Stimulated activated CD4-positive, alpha-beta T cell treated with anti-CD3 and anti-CD28 coated beads, Interleukin-4, amount 100 ng/mL, for 4 hours (primary cell): ENCODE data around the gene TREML2.
"Not testable (repeated sequence)": the region's sequence is repeated elsewhere in the genome, so short reads cannot be mapped to it uniquely, and the experiment has no call there.

Source experiments
- DNase-seq, 2 experiments: peaks; one replicate each; pipeline ENCODE4 v3.0.0-alpha.2; 2020

Gene TREML2, protein sequence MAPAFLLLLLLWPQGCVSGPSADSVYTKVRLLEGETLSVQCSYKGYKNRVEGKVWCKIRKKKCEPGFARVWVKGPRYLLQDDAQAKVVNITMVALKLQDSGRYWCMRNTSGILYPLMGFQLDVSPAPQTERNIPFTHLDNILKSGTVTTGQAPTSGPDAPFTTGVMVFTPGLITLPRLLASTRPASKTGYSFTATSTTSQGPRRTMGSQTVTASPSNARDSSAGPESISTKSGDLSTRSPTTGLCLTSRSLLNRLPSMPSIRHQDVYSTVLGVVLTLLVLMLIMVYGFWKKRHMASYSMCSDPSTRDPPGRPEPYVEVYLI

DNA sequence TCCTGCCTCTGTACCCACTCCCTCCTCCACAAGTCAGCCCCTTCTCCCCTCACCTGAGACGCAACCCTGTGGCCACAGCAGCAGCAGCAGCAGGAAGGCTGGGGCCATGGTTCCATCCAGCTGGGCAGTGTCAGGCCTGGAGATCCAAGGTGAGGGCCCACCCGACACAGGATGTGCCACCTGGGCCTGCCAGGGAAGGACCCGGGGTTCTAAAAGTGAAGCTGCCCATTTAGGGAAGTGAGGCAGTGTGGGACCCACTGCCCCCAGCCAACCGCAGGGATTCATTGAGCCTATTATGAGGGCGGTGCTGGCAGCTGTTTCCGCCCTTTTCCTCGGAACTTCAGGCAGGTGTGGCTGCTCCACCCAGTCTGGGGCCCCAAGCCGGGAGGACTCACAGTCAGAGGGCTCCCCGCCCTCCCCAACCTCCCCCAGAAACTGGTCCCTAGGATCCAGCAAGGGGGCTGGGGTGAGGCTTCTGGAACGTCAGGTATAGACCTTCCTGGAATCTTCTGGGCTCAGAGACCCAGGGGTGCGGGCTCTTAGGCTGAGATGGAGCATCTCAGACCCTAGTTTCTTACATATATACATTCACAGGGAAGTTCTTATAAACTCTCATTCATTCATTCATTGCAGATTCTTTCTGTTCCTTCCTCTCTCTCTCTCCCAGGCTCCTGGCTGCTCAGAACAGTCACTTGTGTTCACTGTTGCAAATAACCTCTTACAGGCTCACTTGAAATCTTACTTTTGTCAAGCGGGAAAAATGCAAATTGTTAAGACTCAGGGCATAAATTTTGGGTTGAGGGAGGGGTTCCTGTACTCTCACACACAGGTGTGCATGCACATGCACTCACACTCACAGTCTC lies at the start of gene TREML2:
Gene TREML2, minus strand, starts transcription at position 249 of the 863 bp plus-strand sequence. Its CDS starts 141 bp downstream, at position 108.
- DNase-seq: peak in 1 of 2 experiments; percentile 44

DNA sequence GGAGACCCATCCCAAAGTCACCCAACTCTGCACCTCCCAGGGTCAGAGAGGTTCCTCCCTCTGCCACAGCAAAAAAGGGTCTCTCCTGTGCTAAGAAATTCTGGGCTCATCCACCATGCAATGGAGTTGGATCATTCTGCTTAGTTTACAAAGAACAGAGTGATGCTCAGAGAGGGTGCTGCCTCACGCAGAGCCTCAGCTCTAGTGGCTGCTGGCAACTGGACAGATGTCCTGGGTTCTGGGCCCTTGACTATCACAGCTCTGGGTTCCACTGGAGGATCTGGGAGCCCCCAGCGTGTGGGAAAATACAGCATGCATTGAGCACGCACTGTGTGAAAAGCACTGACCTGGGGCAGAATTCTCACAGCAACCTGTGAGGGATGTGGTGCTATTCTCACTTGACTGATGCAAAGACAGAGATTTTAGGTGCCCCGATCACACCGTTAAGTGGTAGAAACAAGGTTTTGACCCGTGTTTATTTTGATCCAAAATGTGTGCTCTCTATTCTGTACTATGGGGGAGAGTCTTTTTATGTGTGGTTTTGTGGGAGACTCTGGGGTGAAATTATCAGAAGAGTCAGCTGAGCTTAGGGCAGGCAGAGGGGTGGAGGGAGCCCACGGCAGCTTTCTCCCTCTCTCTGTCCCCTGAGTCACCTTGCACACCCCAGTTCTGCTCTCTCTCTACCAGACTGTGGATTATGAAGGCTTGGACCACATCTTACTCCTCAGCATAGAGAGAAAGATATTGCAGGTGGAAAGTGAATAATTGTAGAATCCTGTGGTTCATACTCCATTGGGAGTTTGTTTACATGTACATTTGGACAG lies 47.1 kb upstream of the TREML2 start:
- DNase-seq: no peak

DNA sequence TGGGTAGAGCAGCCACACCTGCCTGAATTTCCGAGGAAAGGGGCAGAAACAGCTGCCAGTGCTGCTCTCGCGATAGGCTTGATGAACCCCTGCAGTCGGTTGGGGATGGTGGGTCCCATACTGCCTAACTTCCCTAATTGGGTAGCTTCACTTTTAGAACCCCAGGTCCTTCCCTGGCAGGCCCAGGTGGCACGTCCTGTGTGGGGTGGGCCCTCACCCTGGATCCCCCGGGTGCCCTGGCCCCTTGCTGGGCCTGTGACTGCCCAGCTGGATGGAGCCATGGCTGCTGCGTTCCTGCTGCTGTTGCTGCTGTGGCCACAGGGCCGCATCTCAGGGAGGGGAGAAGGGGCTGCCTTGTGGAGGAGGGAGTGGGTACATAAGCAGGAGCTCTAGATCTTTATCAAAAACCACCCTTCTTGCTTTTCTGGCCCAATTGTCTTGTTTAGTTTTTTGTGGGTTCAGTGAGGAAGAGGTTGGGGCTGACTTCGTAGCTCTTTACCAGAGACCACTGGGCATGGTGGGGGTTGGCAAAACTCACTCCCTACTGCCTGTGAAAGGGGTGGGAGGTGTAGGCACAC lies 46.4 kb upstream of the TREML2 start:
- no peak for DNase-seq

DNA sequence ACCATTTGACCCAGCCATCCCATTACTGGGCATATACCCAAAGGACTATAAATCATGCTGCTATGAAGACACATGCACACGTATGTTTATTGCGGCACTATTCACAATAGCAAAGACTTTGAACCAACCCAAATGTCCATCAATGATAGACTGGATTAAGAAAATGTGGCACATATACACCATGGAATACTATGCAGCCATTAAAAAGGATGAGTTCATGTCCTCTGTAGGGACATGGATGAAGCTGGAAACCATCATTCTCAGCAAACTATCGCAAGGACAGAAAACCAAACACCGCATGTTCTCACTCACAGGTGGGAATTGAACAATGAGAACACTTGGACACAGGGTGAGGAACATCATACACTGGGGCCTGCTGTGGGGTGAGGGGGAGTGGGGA lies 45.6 kb upstream of the TREML2 start:
- DNase-seq: not testable (repeated sequence)

DNA sequence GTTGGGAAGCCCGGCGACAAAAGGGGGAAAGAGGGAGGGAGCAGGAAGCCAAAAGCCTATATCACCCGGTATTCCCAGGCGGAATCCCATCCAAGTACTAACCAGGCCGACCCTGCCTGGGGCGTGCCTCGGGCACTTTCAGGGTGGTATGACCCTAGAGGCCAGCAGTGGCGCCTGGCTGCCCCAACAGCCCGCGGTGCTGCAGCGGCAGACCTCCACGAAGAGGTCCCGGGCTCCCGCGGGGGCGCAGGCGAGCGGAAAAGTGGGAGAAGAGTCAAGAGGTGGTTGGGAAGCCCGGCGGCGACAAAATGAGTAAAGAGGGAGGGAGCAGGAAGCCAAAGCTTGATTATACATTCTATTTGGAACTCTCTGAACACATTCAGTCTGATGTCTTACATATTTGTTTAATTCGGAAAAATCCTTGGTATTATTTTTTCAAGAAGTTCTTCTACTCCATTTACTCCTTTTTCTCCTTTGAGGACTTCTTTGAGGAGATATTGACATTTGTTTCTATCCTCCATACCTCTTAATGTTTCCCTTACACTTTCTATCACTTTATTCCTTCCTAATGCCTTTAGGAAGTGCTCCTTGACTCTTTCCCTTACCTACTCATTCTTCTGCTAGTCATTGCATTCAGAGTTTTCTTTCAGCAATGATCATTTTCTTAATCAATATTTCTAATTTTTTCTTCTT lies 38.7 kb upstream of the TREML2 start:
- DNase-seq: no peak

DNA sequence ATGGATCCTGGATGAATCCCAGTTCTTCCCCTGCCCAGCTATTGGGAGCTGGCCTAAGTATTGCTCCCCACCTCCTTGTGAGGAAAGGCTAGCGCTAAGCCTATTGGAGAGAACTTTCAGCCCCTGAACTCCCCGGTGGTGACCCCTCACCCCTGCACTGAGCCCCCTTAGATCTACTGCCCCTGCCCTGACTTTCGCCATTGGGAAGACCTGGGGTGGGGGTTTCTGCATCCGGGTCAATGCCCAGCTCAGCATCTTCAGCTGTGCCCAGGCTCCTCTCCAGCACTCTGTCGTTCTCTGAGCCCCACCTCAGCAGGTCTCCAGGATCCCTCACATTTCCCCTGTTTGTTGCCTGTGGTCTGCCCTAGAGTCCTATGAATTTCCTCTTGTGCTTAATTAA lies 36.2 kb upstream of the TREML2 start:
- no peak for DNase-seq

DNA sequence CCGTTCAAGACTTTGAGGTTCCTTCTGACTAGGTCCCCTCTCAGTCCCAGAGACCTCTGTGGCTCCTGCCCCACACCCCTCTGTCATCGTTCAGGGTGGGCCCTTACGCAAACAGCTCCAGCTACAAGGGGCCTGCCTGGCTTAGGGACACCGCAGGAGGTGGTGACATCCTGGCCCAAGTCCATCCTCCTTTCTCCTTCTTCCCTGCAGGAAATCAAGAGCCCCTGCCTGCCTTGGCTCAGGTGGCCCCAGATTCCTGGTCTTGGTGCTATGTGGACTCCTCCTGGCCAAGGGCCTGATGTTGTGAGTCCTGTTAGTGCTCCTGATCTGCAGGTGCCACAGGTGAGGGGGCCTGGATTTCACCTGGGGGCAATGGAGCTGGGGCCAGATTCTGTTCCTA lies 35.3 kb upstream of the TREML2 start:
- DNase-seq: no peak

DNA sequence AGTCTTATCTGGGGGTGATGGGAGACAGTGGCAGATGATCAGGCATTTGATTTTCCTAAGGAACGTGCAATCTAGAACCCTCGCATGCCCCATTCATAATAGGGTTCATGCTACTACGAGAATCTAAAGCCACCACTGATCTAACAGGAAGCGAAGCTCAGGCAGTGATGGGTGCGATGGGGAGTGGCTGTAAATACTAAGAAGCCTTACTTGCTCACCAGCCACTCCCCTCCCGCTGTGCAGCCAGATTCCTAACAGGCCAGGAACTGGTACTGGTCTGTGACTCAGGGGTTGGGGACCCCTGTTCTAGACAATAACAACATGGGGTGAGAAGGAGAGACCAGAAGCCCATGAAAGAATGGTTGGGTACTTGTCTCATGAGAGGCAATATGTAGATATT lies 31.7 kb upstream of the TREML2 start:
- no peak for DNase-seq

DNA sequence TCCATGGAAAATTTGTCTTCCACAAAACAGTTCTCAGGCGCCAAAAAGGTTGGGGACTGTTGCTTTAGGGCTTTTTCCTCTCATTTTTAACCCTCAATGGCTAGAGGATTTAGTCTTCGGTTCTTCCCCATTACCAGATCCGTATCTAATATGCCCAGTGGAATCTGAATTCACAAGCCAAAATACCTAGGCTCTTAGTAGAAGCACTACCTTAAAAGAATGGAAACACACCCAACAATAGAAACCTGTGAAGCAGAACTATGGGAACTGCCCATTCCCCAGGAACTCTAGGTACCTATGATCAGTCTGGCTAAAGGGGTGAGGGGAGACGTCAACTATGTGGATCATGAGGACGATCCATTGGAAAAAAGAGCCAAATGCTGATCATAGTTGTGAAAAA lies 30.3 kb upstream of the TREML2 start:
- DNase-seq: no peak

DNA sequence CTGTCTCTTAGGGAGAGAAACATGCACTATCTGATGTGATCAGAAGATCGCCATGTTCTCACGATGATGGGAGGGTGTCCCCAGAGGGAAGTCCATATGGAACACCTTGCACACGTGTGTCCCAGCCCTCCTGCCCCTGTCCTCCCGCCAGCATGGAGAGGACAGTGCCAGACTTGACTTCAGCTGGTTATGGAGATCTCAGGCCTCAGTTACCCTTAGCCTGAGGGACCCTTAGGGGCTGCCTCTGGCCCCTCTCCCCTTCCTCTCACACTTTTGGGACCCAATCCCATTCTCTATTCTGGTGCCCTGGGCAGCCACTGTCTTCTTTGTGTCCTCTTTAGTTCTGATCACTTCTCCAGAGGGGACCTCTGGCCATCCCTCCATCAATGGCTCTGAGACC lies 28.8 kb upstream of the TREML2 start:
- no peak for DNase-seq

DNA sequence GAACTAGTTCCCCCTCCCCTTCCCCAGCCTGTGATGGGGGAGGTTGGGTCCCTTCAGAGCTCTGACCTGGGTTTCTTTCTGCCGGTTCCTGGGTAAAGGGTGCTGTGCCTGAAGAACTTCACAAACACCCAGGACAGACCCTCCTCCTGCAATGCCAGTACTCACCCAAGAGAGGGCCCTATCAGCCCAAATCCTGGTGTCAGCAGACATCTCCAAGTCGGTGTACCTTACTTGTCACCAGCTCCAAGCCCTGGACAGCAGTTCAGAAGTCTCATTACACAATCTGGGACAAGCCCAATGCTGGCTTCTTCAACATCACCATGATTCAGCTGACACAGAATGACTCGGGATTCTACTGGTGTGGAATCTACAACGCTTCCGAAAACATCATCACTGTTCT lies 27.7 kb upstream of the TREML2 start:
- no peak for DNase-seq

DNA sequence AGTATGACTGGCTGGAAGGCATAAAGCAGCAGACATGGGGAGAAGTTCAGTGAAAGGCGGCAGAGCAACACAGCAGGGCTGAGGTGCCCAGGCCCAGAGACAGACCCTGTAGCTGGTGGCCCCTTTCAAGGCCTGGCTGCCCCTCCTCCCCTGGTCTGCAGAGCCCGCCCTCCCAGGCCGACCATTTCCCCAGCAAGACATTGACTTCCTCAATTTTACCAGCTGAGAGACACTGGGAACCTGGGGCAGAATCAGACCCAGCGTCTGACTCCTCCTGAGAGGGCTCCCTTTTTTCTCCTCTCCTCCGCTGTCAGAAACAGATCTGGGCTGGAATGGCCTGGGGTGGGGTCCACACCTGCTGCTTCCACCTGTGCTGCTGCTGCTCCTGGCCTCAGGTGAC lies 27.1 kb upstream of the TREML2 start, which contains the start of gene TREML4:
Gene TREML4, plus strand, starts transcription at position 254 of the 400 bp plus-strand sequence. Its CDS starts 79 bp downstream, at position 333.
- DNase-seq: no peak

DNA sequence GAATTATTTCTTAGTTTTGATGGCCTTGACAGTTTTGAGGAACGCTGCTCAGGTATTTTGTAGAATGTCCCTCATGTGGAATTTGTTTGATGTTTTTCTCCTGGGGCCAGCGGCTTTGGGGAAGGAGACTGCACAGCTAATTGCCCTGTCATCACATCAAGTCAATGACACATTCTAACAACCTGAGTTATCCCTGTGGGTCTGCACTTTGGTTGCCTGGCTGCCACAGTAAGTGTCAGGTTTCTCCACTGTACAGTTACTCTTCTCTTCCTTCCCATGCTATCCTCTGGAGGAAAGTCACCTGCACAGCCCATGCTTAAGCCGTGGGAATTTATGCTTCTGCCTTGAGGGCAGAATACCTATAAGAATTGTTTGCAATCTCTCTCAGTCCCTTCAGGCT lies 25.8 kb upstream of the TREML2 start:
- DNase-seq: no peak

DNA sequence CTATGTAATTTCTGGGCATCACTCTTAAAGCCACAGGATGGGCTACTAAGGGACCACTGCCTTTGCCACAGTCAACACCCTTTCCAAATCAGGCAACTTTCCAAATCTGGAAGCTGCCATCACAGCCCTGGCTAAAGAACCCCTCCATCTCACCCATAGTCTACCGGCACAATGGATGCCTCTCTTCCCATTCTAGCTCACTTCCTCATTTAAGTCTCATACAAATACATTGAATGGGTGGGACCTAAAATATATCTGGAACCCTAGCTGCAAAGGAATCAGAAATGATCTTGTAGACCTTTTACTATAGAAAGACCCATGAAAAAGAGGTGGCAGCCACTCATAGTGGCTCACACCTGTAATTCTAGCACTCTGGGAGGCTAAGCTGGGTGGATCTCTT lies 23.9 kb upstream of the TREML2 start:
- no peak for DNase-seq

DNA sequence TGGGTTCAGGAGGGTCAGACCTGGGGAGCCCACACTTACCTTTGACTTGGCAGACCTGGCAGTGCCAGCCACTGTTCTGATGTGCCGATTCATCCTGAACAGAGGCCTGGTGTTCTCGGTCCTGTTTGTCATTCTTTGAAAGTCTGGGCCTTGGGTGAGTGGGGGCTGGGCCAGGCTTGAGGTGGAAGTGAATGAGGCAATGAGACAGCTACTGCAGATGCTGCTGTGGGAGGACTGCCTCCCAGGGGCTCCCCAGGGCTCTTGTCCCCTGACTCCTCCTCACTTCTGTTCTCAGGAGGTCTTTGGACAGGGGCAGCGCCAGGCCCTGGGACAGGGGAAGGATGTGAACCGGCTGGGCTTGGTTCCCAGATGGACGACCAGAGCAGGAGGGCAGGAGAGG lies 21.6 kb upstream of the TREML2 start:
- DNase-seq: no peak

DNA sequence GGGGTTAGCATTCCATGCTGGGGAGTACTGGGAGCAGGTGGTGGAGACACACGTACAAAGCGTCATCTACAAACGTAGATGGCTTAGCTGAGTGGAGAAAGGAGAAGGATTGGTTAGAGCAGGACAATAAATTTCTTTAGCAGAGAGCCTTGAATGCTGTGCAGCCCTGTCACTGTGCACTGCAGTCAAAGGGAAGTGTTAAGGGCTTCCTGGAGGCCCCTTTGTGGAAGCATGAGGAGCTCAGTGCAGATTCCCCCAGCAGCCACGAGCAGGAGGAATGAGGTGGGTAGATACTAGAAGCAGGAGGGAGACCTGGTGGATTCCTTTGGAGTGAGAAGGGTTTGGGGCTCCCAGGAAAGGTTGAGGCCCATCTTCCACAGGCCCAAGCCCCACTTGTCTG lies 21.1 kb upstream of the TREML2 start:
- no peak for DNase-seq

DNA sequence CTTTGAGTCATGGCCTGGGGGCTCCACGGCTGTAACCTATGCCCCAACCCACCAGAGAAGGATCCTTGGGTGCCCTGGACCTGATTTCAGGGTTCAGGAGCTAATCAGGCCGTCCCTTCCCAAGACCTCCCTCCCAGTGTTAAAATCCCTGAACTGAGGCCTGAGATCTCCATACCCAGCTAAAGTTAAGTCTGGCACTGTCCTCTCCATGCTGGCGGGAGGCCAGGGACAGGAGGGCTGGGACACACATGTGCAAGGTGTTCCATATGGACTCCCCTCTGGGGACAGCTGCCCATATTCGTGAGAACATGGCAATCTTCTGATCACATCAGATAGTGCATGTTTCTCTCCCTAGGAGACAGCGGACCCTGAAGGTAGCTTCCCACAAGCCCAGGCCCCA lies 15.7 kb upstream of the TREML2 start:
- no peak for DNase-seq

DNA sequence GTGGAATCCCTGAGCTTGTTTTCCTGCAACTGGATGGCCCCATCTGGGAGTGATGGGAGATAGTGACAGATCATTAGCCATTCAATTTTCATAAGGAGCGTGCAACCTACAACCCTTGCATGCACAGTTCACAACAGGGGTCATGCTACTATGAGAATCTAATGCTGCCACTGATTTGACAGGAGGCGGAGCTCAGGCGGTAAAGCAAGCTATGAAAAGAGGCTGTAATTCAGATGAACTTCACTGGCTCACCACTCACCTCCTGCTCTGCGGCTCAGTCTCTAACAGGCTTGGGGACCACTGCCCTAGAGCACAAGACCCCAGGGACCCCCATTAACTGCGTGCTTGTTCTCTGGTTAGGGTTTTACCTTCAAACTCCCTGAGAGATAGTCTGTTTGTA lies 14.8 kb upstream of the TREML2 start:
- DNase-seq: no peak

DNA sequence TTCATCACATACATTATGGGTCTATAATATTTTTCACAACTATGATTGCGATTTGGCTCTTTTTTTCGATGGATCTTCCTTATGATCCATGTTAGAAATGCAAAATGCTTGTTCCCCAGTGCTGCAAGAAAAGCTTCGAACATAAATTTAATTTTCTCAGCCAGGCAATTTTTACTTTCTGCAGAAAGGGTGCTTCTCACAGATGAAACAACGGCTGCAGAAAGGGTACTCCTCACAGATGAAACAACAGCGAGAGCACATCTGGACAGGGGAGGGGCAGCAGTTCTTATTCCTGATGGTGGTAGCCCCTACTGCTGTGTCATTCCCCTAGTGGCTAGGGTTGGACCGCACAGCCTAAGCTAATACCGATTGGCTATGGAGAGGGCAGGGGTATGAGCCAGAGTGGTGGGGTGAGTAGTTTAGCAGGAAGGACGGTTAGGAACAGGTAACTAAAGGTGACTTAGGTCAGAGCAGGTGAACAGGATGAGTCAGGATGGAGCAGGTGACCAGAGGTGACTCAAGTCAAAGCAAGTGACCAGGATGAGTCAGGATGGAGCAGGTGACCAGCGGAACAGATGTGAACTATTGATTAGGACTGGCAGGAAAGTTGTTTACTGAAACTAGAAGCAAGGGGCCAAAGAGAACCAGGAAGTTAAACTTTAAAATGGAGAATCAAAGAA lies 13.8 kb upstream of the TREML2 start:
- no peak for DNase-seq

DNA sequence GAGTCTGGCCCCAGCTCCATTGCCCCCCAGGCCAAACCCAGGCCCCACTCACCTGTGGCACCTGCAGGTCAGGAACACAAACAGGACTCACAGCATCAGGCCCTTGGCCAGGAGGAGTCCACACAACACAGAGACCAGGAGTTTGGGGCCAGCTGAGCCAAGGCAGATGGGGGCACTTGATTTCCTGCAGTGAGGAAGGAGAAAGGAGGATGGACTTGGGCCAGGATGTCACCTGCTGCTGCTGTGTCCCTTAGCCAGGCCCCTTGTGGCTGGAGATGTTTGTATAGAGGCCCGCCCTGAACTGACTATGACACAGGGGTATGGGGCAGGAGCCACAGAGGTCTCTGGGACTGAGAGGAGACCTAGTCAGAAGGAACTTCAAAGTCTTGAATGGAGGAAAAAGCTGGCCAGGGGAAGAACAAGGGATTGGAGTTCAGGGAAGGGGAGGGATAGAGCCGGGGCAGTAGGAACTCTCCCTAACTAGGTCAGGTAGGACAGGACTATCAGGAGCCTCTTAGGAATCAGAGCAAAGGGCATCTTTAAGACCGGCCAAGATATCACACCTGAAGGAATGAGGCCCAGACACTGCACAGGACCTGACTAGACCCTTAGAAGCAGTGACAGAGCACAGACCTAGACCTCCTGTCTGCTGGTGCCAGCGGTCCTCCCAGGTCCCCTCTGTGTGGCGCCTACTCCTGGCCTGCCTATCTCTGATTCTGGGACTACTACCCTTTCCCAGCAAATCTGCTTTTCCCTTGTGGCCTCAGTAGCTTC lies 8.8 kb upstream of the TREML2 start:
- DNase-seq: no peak
